DND-41 (cell line): ENCODE measurements around the gene UQCC2.

Experiments used
- EZH2 ChIP-seq: IDR thresholded peaks from 3 replicates; pipeline ENCODE4 v1.6.1; 2012; ENCODE audit warnings: borderline replicate concordance, low read depth, mild to moderate bottlenecking, moderate library complexity, low read length, inconsistent platforms; ENCODE audit not compliant: severe bottlenecking
- TF ChIP-seq, protein P1 (sequence below): IDR thresholded peaks from 2 replicates; pipeline ENCODE4 v1.5.1; 2012; ENCODE audit warnings: borderline replicate concordance, low read length, moderate library complexity, mild to moderate bottlenecking; ENCODE audit not compliant: poor library complexity, severe bottlenecking; ENCODE audit errors: extremely low read depth

DNA sequence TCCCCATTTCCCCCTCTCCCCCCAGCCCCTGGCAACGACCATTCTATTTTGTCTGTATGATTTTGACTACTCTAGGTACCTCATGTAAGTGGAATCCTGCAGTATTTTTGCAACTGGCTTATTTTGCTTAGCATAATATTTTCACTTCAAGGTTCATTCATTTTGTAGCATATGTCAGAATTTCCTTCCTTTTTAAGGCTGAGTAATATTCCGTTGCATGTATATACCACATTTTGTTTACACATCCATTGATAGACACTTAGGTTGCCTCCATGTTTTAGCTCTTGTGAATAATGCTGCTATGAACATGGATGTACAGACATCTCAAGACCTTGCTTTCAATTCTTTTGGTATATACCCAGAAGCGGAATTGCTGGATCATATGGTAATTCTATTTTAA is 1.4 kb upstream of the UQCC2 start:
- TF ChIP-seq, protein P1, sequence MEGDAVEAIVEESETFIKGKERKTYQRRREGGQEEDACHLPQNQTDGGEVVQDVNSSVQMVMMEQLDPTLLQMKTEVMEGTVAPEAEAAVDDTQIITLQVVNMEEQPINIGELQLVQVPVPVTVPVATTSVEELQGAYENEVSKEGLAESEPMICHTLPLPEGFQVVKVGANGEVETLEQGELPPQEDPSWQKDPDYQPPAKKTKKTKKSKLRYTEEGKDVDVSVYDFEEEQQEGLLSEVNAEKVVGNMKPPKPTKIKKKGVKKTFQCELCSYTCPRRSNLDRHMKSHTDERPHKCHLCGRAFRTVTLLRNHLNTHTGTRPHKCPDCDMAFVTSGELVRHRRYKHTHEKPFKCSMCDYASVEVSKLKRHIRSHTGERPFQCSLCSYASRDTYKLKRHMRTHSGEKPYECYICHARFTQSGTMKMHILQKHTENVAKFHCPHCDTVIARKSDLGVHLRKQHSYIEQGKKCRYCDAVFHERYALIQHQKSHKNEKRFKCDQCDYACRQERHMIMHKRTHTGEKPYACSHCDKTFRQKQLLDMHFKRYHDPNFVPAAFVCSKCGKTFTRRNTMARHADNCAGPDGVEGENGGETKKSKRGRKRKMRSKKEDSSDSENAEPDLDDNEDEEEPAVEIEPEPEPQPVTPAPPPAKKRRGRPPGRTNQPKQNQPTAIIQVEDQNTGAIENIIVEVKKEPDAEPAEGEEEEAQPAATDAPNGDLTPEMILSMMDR, result no peak
- TF ChIP-seq EZH2, result no peak
